Endothelial cell of umbilical vein (primary cell): ENCODE data around the gene DGCR8. TPM values are rescaled to one million over a fixed set of nuclear protein-coding genes. Genes with fewer than 3 reads are reported as not detected.

ENCODE experiments used
- BruUV-seq: library from RNA; stranded (reverse); fragments of 400-500 nt; replicated peaks from 2 replicates; lab custom pipeline; 2021; lab: Mats Ljungman, UMichigan
- CTCF ChIA-PET: fragments of 300-600, 350-600 bp; sonication (Branson Sonifier 250); formaldehyde crosslinking; loops from one replicate; lab custom pipeline; 2021; ENCODE audit warnings: antibody characterized with exemption, inconsistent platforms; lab: Charles Lee
- POLR2A ChIA-PET: fragments of 300-600, 350-600 bp; sonication (Branson Sonifier 250); formaldehyde crosslinking; loops from one replicate; lab custom pipeline; 2021; ENCODE audit warnings: antibody characterized with exemption, inconsistent platforms; lab: Charles Lee
- DNase-seq: peaks from one replicate; pipeline ENCODE4 v3.0.0-alpha.2; 2011; ENCODE audit warnings: low read depth, low spot score
- FAIRE-seq: peaks from 2 replicates; lab custom pipeline; 2011; peaks lifted over from hg19 to GRCh38; lab: Jason Lieb, UNC
- H2AFZ ChIP-seq: 2 replicates; pipeline ENCODE4 v1.6.0; 2012; ENCODE audit warnings: low read depth, low read length, control low read depth, inconsistent platforms
- H3K27ac ChIP-seq: 2 replicates; pipeline ENCODE4 v1.5.1; 2011; ENCODE audit warnings: low read depth, mild to moderate bottlenecking, control low read depth, low read length, moderate library complexity; ENCODE audit not compliant: insufficient read depth
- H3K27me3 ChIP-seq, 2 experiments: 2 replicates each; pipeline versions ENCODE4 v1.6.0 to v1.6.1; 2011; ENCODE audit warnings: low read length in 2 of 2, mixed read lengths in 1 of 2; ENCODE audit not compliant: control insufficient read depth in 2 of 2, insufficient read depth in 2 of 2
- H3K36me3 ChIP-seq, 2 experiments: 2 replicates in 1 of 2; 3 replicates in 1 of 2; pipeline ENCODE4 v1.5.1; 2011; ENCODE audit warnings: low read length in 2 of 2, mild to moderate bottlenecking in 1 of 2, moderate library complexity in 1 of 2; ENCODE audit not compliant: control insufficient read depth in 2 of 2, insufficient read depth in 2 of 2; ENCODE audit errors: extremely low read depth in 1 of 2
- H3K4me1 ChIP-seq: 3 replicates; pipeline ENCODE4 v1.5.1; 2011; ENCODE audit warnings: mild to moderate bottlenecking, low read length; ENCODE audit not compliant: control insufficient read depth, insufficient read depth; ENCODE audit errors: extremely low read depth
- H3K4me2 ChIP-seq: 2 replicates; pipeline ENCODE4 v1.6.1; 2011; ENCODE audit warnings: low read length, control low read depth, mixed read lengths; ENCODE audit not compliant: insufficient read depth
- H3K4me3 ChIP-seq, 3 experiments: fragments of 200-600 bp in 1 of 3; sonication (generic), shearing (Covaris generic) in 1 of 3; replicated peaks in 1 of 3; 2 replicates each; pipeline ENCODE4 v1.5.1; 2011 to 2016; ENCODE audit warnings: control low read depth in 3 of 3, low read length in 3 of 3, mild to moderate bottlenecking in 2 of 3, inconsistent platforms in 1 of 3, low read depth in 1 of 3, moderate library complexity in 1 of 3; ENCODE audit not compliant: insufficient read depth in 1 of 3
- H3K79me2 ChIP-seq: 2 replicates; pipeline ENCODE4 v1.6.0; 2012; ENCODE audit warnings: low read length, inconsistent platforms; ENCODE audit not compliant: control insufficient read depth, insufficient read depth
- H3K9ac ChIP-seq: replicated peaks from 2 replicates; pipeline ENCODE3; 2011; ENCODE audit warnings: low read length, control low read depth; ENCODE audit not compliant: insufficient read depth; ENCODE audit errors: extremely low read depth
- H3K9me1 ChIP-seq: replicated peaks from 3 replicates; pipeline ENCODE4 v1.6.0; 2011; ENCODE audit warnings: mild to moderate bottlenecking, low read length; ENCODE audit not compliant: control insufficient read depth, insufficient read depth; ENCODE audit errors: extremely low read depth
- H3K9me3 ChIP-seq: replicated peaks from 2 replicates; pipeline ENCODE4 v1.5.1; 2012; ENCODE audit warnings: low read length, inconsistent platforms; ENCODE audit not compliant: control insufficient read depth, insufficient read depth
- H4K20me1 ChIP-seq: replicated peaks from 2 replicates; pipeline ENCODE3; 2011; ENCODE audit warnings: mild to moderate bottlenecking, low read length; ENCODE audit not compliant: control insufficient read depth, insufficient read depth; ENCODE audit errors: extremely low read depth
- EZH2 ChIP-seq: IDR thresholded peaks from 2 replicates; pipeline ENCODE4 v1.6.1; 2012; ENCODE audit warnings: borderline replicate concordance, low read depth, mild to moderate bottlenecking, moderate library complexity, low read length, inconsistent platforms; ENCODE audit not compliant: severe bottlenecking
- FOS ChIP-seq: IDR thresholded peaks from 2 replicates; pipeline ENCODE4 v1.6.1; 2011; ENCODE audit warnings: mild to moderate bottlenecking, low read length, moderate library complexity, borderline replicate concordance; ENCODE audit not compliant: insufficient read depth
- GATA2 ChIP-seq: IDR thresholded peaks from 2 replicates; pipeline ENCODE4 v1.7.0; 2011; ENCODE audit warnings: low read depth, mild to moderate bottlenecking, moderate library complexity, mixed read lengths, low read length; ENCODE audit not compliant: insufficient read length, insufficient read depth
- JUN ChIP-seq: IDR thresholded peaks from 2 replicates; pipeline ENCODE4 v1.6.1; 2011; ENCODE audit warnings: borderline replicate concordance, low read depth; ENCODE audit not compliant: insufficient read length, insufficient read depth
- MYC ChIP-seq: IDR thresholded peaks from one replicate; pipeline ENCODE4 v1.6.1; 2011; ENCODE audit warnings: mild to moderate bottlenecking, low read depth, low read length
- POLR2A ChIP-seq: IDR thresholded peaks from 2 replicates; pipeline ENCODE4 v1.6.1; 2012; ENCODE audit warnings: low read depth, mild to moderate bottlenecking, control low read depth, low read length
- POLR2AphosphoS5 ChIP-seq: IDR thresholded peaks from 2 replicates; pipeline ENCODE4 v1.6.1; 2012; ENCODE audit warnings: low read depth, mild to moderate bottlenecking, control low read depth, low read length, moderate library complexity; ENCODE audit not compliant: insufficient read depth
- dilution Hi-C: fragments of 300-500 bp; cut with MboI; formaldehyde crosslinking; loops from one replicate; pipeline ENCODE4 v1.15.0; 2019; ENCODE audit warnings: low sequenced_read_pairs; ENCODE audit not compliant: extremely low pct_ligation_motif_present
- intact Hi-C: fragments of 100-400 bp; cut with micrococcal nuclease; formaldehyde crosslinking; loops from one replicate; pipeline ENCODE4 v1.10.0; 2022
- microRNA counts: library from miRNA; unstranded; fragments of <30 nt; microRNA quantifications from one replicate; lab custom pipeline; 2016
- microRNA-seq: library from miRNA; unstranded; fragments of <30 nt; microRNA quantifications from one replicate; pipeline ENCODE4 v1.2.0, GENCODE V29; 2021; ENCODE audit warnings: borderline number of aligned reads, borderline replicate concordance
- polyA plus RNA-seq, 4 experiments: library from polyadenylated mRNA; depleted of rRNA in 3 of 4; stranded (reverse) in 3 of 4; unstranded in 1 of 4; fragments of >200 nt; gene quantifications; 2 replicates each; pipeline versions ENCODE4 v1.2.1 to v1.2.3, GENCODE V29; 2011 to 2012; ENCODE audit warnings: missing spikeins in 1 of 4
- small RNA-seq: library from RNA; depleted of rRNA; stranded (forward); fragments of <200 nt; gene quantifications from one replicate; pipeline ENCODE3, GENCODE V24; 2012; ENCODE audit warnings: low replicate concordance, low read depth; ENCODE audit not compliant: insufficient read depth, insufficient read length
- total RNA-seq: library from RNA; stranded (reverse); gene quantifications from 2 replicates; pipeline ENCODE4 v1.2.3, GENCODE V29; 2021
- TF ChIP-seq, protein P1 (sequence below): IDR thresholded peaks from 2 replicates; pipeline ENCODE4 v1.6.1; 2011; ENCODE audit not compliant: insufficient read depth, insufficient read length
- TF ChIP-seq, protein P2 (sequence below), 2 donors: IDR thresholded peaks; 1 replicate in 1 of 2; 2 replicates in 1 of 2; pipeline ENCODE4 v1.5.1; 2011; ENCODE audit warnings: low read length in 2 of 2, mild to moderate bottlenecking in 2 of 2, moderate library complexity in 2 of 2, control low read depth in 1 of 2, inconsistent platforms in 1 of 2, low read depth in 1 of 2; ENCODE audit not compliant: insufficient read depth in 1 of 2; ENCODE audit errors: extremely low read depth in 1 of 2

DGCR8 gene
- total and polyA plus RNA-seq, 2 donors (not counting 3 experiments of a cell fraction or from before 2014, with no cell fraction given): 32.7 to 64.2 TPM

DNA sequence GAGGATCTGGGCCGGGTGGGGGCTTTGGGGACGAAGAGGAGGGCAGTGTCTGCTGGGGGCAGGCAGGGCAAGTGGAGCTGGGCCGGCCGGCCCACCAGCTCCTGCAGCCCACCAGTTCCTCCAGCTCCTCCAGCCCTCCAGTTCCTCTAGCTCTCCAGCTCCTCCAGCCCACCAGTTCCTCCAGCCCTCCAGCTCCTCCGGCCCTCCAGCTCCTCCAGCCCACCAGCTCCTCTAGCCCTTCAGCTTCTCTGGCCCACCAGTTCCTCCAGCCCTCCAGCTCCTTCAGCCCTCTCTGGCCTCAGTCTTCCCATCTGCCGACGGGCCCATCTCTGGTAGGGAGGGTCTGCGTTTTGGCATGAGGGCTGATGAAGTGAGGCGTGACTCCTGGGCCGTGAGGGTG, 80.0 kb downstream of the DGCR8 start:
- H3K9me1 ChIP-seq: no peaks in the 10 kb centered on the region
- no peak overlapping the region for H3K27ac ChIP-seq
- H3K79me2 ChIP-seq: no peaks in the 10 kb centered on the region
- H3K4me3 ChIP-seq: no peak overlapping the region
- H3K9ac ChIP-seq: no peak overlapping the region
- FAIRE-seq (no peak), DNase-seq (no peak)
- dilution Hi-C loops (no loop called here), intact Hi-C loops (no loop called here)
- H3K27me3 ChIP-seq: no peaks in the 10 kb centered on the region
- no peak overlapping the region for H2AFZ ChIP-seq
- H3K4me2 ChIP-seq: no peak overlapping the region
- TF ChIP-seq, protein P1, sequence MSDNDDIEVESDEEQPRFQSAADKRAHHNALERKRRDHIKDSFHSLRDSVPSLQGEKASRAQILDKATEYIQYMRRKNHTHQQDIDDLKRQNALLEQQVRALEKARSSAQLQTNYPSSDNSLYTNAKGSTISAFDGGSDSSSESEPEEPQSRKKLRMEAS: no peak
- TF ChIP-seq FOS (no peak), POLR2AphosphoS5 (no peak), JUN (no peak), EZH2 (no peak), GATA2 (no peak), MYC (no peak), POLR2A (no peak)
- TF ChIP-seq, protein P2, sequence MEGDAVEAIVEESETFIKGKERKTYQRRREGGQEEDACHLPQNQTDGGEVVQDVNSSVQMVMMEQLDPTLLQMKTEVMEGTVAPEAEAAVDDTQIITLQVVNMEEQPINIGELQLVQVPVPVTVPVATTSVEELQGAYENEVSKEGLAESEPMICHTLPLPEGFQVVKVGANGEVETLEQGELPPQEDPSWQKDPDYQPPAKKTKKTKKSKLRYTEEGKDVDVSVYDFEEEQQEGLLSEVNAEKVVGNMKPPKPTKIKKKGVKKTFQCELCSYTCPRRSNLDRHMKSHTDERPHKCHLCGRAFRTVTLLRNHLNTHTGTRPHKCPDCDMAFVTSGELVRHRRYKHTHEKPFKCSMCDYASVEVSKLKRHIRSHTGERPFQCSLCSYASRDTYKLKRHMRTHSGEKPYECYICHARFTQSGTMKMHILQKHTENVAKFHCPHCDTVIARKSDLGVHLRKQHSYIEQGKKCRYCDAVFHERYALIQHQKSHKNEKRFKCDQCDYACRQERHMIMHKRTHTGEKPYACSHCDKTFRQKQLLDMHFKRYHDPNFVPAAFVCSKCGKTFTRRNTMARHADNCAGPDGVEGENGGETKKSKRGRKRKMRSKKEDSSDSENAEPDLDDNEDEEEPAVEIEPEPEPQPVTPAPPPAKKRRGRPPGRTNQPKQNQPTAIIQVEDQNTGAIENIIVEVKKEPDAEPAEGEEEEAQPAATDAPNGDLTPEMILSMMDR (IDR thresholded peaks at IDR 0.05; ENCODE audit: extremely low read depth in 1 of 2, insufficient read depth in 1 of 2, low read depth in 1 of 2, low read length in 2 of 2): no peak
- H3K4me1 ChIP-seq: peaks cover 3% of the 10 kb centered on the region
- CTCF ChIA-PET: interaction anchor here (0.6 to 1.9 kb wide), 5 partner anchors 67 to 366 kb away, joined by 3 to 7 read pairs (median 3); no protein-coding TSS in a partner anchor
- H3K36me3 ChIP-seq: no peaks in the 10 kb centered on the region
- H3K9me3 ChIP-seq: no peaks in the 10 kb centered on the region
- POLR2A ChIA-PET: interaction anchor here (0.6 kb wide), 1 partner anchor 31 kb away, joined by 3 read pairs; no protein-coding TSS in a partner anchor
- no TSS peak for BruUV-seq
- H4K20me1 ChIP-seq: no peaks in the 10 kb centered on the region

MicroRNAs within 50 kb of the gene (microRNA counts, 767-probe panel; counts per million panel counts)
- microRNA hsa-miR-1306-3p (lab: Ali Mortazavi, UCI) (723 counts per million, percentile 96 among the panel's probes with 10 or more counts), microRNA hsa-miR-185-5p (lab: Ali Mortazavi, UCI) (723 counts per million, percentile 96 among the panel's probes with 10 or more counts)

Small RNA genes lying within 50 kb of the gene (microRNA-seq; reads per million reads assigned to microRNA genes)
- gene MIR185 (64.9 reads per million, percentile 51 among the genes with 10 or more reads in this experiment), gene MIR6816 (not detected)

Small RNA genes lying within 50 kb of the gene (small RNA-seq; reads per million reads assigned to genes)
- gene MIR185 (49.9 reads per million, percentile 93 among the genes with 10 or more reads in this experiment), gene MIR6816 (not detected), gene RF00017 (not detected), gene RF00599 (not detected)

Other genes starting within 250 kb of the DGCR8 start
- 5.9 and 11.2 TPM in 2 replicates for gene GNB1L, start 225.4 kb upstream of the DGCR8 start, total RNA-seq
- 5.4 and 5.9 TPM in 2 replicates for gene GNB1L, start 225.4 kb upstream of the DGCR8 start, polyA plus RNA-seq
- 31.9 and 32.1 TPM in 2 replicates for gene RTL10, start 225.4 kb upstream of the DGCR8 start, total RNA-seq
- 40.8 and 54.5 TPM in 2 replicates for gene RTL10, start 225.4 kb upstream of the DGCR8 start, polyA plus RNA-seq
- gene COMT, start 138.5 kb upstream of the DGCR8 start, total RNA-seq: 221 and 246 TPM in 2 replicates
- gene COMT, start 138.5 kb upstream of the DGCR8 start, polyA plus RNA-seq: 537 and 579 TPM in 2 replicates
- 211 and 245 TPM in 2 replicates for gene TXNRD2, start 138.4 kb upstream of the DGCR8 start, total RNA-seq
- gene TXNRD2, start 138.4 kb upstream of the DGCR8 start, polyA plus RNA-seq: 440 and 511 TPM in 2 replicates
- gene ARVCF, start 63.4 kb upstream of the DGCR8 start, total RNA-seq: 105 and 109 TPM in 2 replicates
- gene ARVCF, start 63.4 kb upstream of the DGCR8 start, polyA plus RNA-seq: 81.3 and 83.6 TPM in 2 replicates
- 33.2 and 40.0 TPM in 2 replicates for gene TANGO2, start 59.1 kb upstream of the DGCR8 start, total RNA-seq
- gene TANGO2, start 59.1 kb upstream of the DGCR8 start, polyA plus RNA-seq: 49.3 and 59.5 TPM in 2 replicates
- gene RANBP1, start 35.9 kb downstream of the DGCR8 start, total RNA-seq: 237 and 247 TPM in 2 replicates
- 144 and 228 TPM in 2 replicates for gene RANBP1, start 35.9 kb downstream of the DGCR8 start, polyA plus RNA-seq
- gene TRMT2A, start 37.0 kb downstream of the DGCR8 start, total RNA-seq: 50.5 and 51.2 TPM in 2 replicates
- 61.9 and 73.2 TPM in 2 replicates for gene TRMT2A, start 37.0 kb downstream of the DGCR8 start, polyA plus RNA-seq
- 128 and 131 TPM in 2 replicates for gene ZDHHC8, start 51.6 kb downstream of the DGCR8 start, total RNA-seq
- 49.8 and 69.9 TPM in 2 replicates for gene ZDHHC8, start 51.6 kb downstream of the DGCR8 start, polyA plus RNA-seq
- gene CCDC188, start 70.8 kb downstream of the DGCR8 start, total RNA-seq: 9.4 and 11.6 TPM in 2 replicates
- gene CCDC188, start 70.8 kb downstream of the DGCR8 start, polyA plus RNA-seq: 9.8 and 10.5 TPM in 2 replicates
- 1.2 and 1.3 TPM in 2 replicates for gene RTN4R, start 188.1 kb downstream of the DGCR8 start, total RNA-seq
- 2.2 and 3.5 TPM in 2 replicates for gene RTN4R, start 188.1 kb downstream of the DGCR8 start, polyA plus RNA-seq
- 34.3 and 38.0 TPM in 2 replicates for gene DGCR6L, start 239.8 kb downstream of the DGCR8 start, total RNA-seq
- 67.5 and 82.9 TPM in 2 replicates for gene DGCR6L, start 239.8 kb downstream of the DGCR8 start, polyA plus RNA-seq